Smooth muscle cell (in vitro differentiated cells): Measurements from ENCODE around the gene GLB1L3. TPM values are rescaled to one million over a fixed set of nuclear protein-coding genes. Genes with fewer than 3 reads are reported as not detected.

Source experiments
- DNase-seq: peaks from one replicate; lab custom pipeline; 2025; ENCODE audit not compliant: unreplicated experiment; lab: John Stamatoyannopoulos, UW
- H2AFZ ChIP-seq: fragments of 200-600 bp; sonication (generic); 2 replicates; pipeline ENCODE4 v1.6.0; 2016; ENCODE audit warnings: antibody characterized with exemption, low read depth, mild to moderate bottlenecking
- H3F3A ChIP-seq: fragments of 200-600 bp; sonication (generic); 2 replicates; pipeline ENCODE4 v1.6.0; 2017; ENCODE audit warnings: antibody characterized with exemption, low read depth
- H3K27ac ChIP-seq: fragments of 200-600 bp; sonication (generic); 2 replicates; pipeline ENCODE4 v1.5.1; 2016; ENCODE audit warnings: low read depth, mild to moderate bottlenecking
- H3K27me3 ChIP-seq: fragments of 200-600 bp; sonication (generic); 2 replicates; pipeline ENCODE4 v1.6.1; 2016; ENCODE audit warnings: low read depth, mild to moderate bottlenecking
- H3K36me3 ChIP-seq: fragments of 200-600 bp; sonication (generic); 2 replicates; pipeline ENCODE4 v1.5.1; 2016; ENCODE audit warnings: low read depth
- H3K4me1 ChIP-seq: fragments of 200-600 bp; sonication (generic); 2 replicates; pipeline ENCODE4 v1.5.1; 2016; ENCODE audit warnings: low read depth
- H3K4me2 ChIP-seq: fragments of 200-600 bp; sonication (generic); 2 replicates; pipeline ENCODE4 v1.6.0; 2016; ENCODE audit warnings: mild to moderate bottlenecking
- H3K4me3 ChIP-seq: fragments of 200-600 bp; sonication (generic); 2 replicates; pipeline ENCODE4 v1.5.1; 2016; ENCODE audit warnings: mild to moderate bottlenecking
- H3K79me2 ChIP-seq: fragments of 200-600 bp; sonication (generic); 2 replicates; pipeline ENCODE4 v1.6.0; 2016; ENCODE audit warnings: low read depth, mild to moderate bottlenecking
- H3K9ac ChIP-seq: fragments of 200-600 bp; sonication (generic); 2 replicates; pipeline ENCODE4 v1.6.0; 2016; ENCODE audit warnings: low read depth
- H3K9me3 ChIP-seq: fragments of 200-600 bp; sonication (generic); replicated peaks from 2 replicates; pipeline ENCODE4 v1.5.1; 2016; ENCODE audit warnings: low read depth
- H4K20me1 ChIP-seq: fragments of 200-600 bp; sonication (generic); 2 replicates; pipeline ENCODE4 v1.6.0; 2016; ENCODE audit warnings: low read depth
- CTCF ChIP-seq: fragments of 200-600 bp; sonication (generic); IDR thresholded peaks from 2 replicates; pipeline ENCODE4 v1.5.1; 2017; ENCODE audit warnings: borderline replicate concordance, mild to moderate bottlenecking, antibody characterized with exemption; ENCODE audit not compliant: insufficient read depth, poor library complexity, severe bottlenecking
- WGBS: methylation state at CpG from one replicate; pipeline ENCODE4 v1.1.7; 2016; ENCODE audit warnings: low lambda C conversion rate; 5-methylcytosine and 5-hydroxymethylcytosine counted together
- polyA plus RNA-seq: library from polyadenylated mRNA; unstranded; fragments of >200 nt; fragmentation: Nextera tagmentation; extraction: Ambion mirVana; gene quantifications from 2 replicates; pipeline ENCODE4 v1.2.1, GENCODE V29; 2016
- total RNA-seq: library from RNA; depleted of rRNA; stranded (reverse); fragments of >200 nt; gene quantifications from 2 replicates; pipeline ENCODE4 v1.2.3, GENCODE V29; 2014

GLB1L3 gene
- total and polyA plus RNA-seq, 2 experiments from 2014 or later, result not detected

- Histone ChIP-seq H3K4me2 (no peak overlapping the region), H3K4me3 (no peak overlapping the region), H3K4me1 (no peaks in the 10 kb centered on the region), H2AFZ (no peak overlapping the region), H3K9ac (no peak overlapping the region), H3K36me3 (no peaks in the 10 kb centered on the region), H3K9me3 (no peaks in the 10 kb centered on the region), H3K27me3 (no peaks in the 10 kb centered on the region), H3K27ac (no peak overlapping the region), H3K79me2 (peaks cover 37% of the 10 kb centered on the region), H3F3A (no peaks in the 10 kb centered on the region), H4K20me1 (peaks cover 77% of the 10 kb centered on the region)
- TF ChIP-seq CTCF, result no peak
- WGBS, result 87% methylated on average over 4 of the region's 4 CpGs
- no peak for DNase-seq
Measured at GRCh38 chr11:134233729-134234179, 42.4 kb upstream of the GLB1L3 start.

GRCh38 chr11:134235399-134235798 is 40.8 kb upstream of the GLB1L3 start:
- Histone ChIP-seq H3K4me2 (no peak overlapping the region), H3F3A (no peaks in the 10 kb centered on the region), H3K9me3 (no peaks in the 10 kb centered on the region), H4K20me1 (peaks cover 61% of the 10 kb centered on the region), H3K27me3 (no peaks in the 10 kb centered on the region), H3K9ac (no peak overlapping the region), H3K36me3 (no peaks in the 10 kb centered on the region), H3K4me3 (no peak overlapping the region), H3K79me2 (peaks cover 21% of the 10 kb centered on the region), H3K4me1 (no peaks in the 10 kb centered on the region), H3K27ac (no peak overlapping the region), H2AFZ (no peak overlapping the region)
- 95% methylated on average over 3 of the region's 3 CpGs for WGBS
- no peak for DNase-seq
- TF ChIP-seq CTCF, result no peak

- Histone ChIP-seq H2AFZ (no peak overlapping the region), H3K27me3 (no peaks in the 10 kb centered on the region), H3K9me3 (no peaks in the 10 kb centered on the region), H3K36me3 (no peaks in the 10 kb centered on the region), H3K27ac (no peak overlapping the region), H3K4me2 (no peak overlapping the region), H3K4me3 (no peak overlapping the region), H4K20me1 (peaks cover 45% of the 10 kb centered on the region), H3K4me1 (no peaks in the 10 kb centered on the region), H3F3A (no peaks in the 10 kb centered on the region), H3K79me2 (peaks cover 14% of the 10 kb centered on the region), H3K9ac (no peak overlapping the region)
- DNase-seq, result no peak
- TF ChIP-seq CTCF, result no peak
- 72% methylated on average over 7 of the region's 7 CpGs for WGBS
Measured at GRCh38 chr11:134236834-134237556, 39.2 kb upstream of the GLB1L3 start.

GRCh38 chr11:134237557-134237922 is 38.6 kb upstream of the GLB1L3 start:
- Histone ChIP-seq H3F3A (no peaks in the 10 kb centered on the region), H3K27ac (no peak overlapping the region), H3K27me3 (no peaks in the 10 kb centered on the region), H3K4me1 (no peaks in the 10 kb centered on the region), H3K36me3 (no peaks in the 10 kb centered on the region), H3K4me3 (no peak overlapping the region), H3K79me2 (peaks cover 11% of the 10 kb centered on the region), H2AFZ (no peak overlapping the region), H3K9ac (no peak overlapping the region), H3K9me3 (no peaks in the 10 kb centered on the region), H4K20me1 (peaks cover 39% of the 10 kb centered on the region), H3K4me2 (no peak overlapping the region)
- DNase-seq, result no peak
- no peak for TF ChIP-seq CTCF
- WGBS, result 68% methylated on average over 11 of the region's 11 CpGs
